Keratinocyte (primary cell): ENCODE results near the gene ZNF814.

Experiments
- CTCF ChIP-seq, 3 experiments: IDR thresholded peaks in 1 of 3; conservative IDR thresholded peaks in 1 of 3; optimal IDR thresholded peaks in 1 of 3; 2 replicates in 2 of 3; 3 replicates in 1 of 3; pipeline versions ENCODE3 to v1.5.1; 2011; ENCODE audit warnings: low read length in 3 of 3, mild to moderate bottlenecking in 3 of 3, moderate library complexity in 2 of 3, control low read depth in 1 of 3, inconsistent platforms in 1 of 3; ENCODE audit not compliant: insufficient read depth in 2 of 3; ENCODE audit errors: extremely low read depth in 1 of 3
- EZH2 ChIP-seq: IDR thresholded peaks from one replicate; pipeline ENCODE4 v1.6.1; 2012; ENCODE audit warnings: inconsistent platforms, mild to moderate bottlenecking, low read length, moderate library complexity

DNA sequence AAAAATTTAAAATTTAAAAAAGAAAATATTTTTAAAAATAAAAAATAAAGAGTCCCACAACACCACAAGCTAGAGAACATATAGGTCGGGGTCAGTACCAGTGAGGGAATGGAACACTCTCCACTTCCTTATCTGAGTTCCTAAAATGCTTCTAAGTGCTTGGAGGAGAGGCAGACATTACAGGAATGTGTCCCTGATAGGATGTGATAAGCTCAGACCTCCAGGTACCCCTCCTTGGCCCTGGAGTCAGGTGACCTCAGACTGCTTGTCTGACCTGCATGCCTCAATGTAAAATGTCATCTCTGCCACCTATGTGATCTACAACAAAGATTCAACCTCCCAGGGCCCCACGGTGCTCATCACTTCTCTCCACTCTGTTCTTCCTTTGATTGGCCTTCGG, 2.8 kb downstream of the ZNF814 start:
- TF ChIP-seq CTCF (optimal IDR thresholded peaks at IDR 0.05 in 1 of 3, IDR thresholded peaks at IDR 0.05 in 1 of 3, conservative IDR thresholded peaks at IDR 0.05 in 1 of 3; ENCODE audit: extremely low read depth in 1 of 3, insufficient read depth in 2 of 3, low read length in 3 of 3) (no peak), EZH2 (no peak)
